GM19023 (cell line): Measurements from ENCODE around the gene FRAS1.
"Not testable (repeated sequence)": the region's sequence is repeated elsewhere in the genome, so short reads cannot be mapped to it uniquely, and the experiment has no call there.

Experiments used
- ATAC-seq: cut with Tn5 transposase; IDR thresholded peaks from one replicate; pipeline ENCODE4 v1.9.1; 2021; ENCODE audit warnings: mild to moderate bottlenecking, moderate library complexity; ENCODE audit not compliant: unreplicated experiment

FRAS1 gene

GRCh38 chr4:78058591-78059523, 1.7 kb downstream of the FRAS1 start:
- no peak for ATAC-seq

- no peak for ATAC-seq
These were observed 2.4 kb downstream of the FRAS1 start for GRCh38 chr4:78059524-78059889.

GRCh38 chr4:78059938-78060337, 2.8 kb downstream of the FRAS1 start:
- ATAC-seq = no peak

GRCh38 chr4:78061939-78062570, 4.9 kb downstream of the FRAS1 start:
- ATAC-seq = no peak

GRCh38 chr4:78065508-78066192, 8.5 kb downstream of the FRAS1 start:
- no peak for ATAC-seq

- ATAC-seq = no peak
These were observed 11.4 kb downstream of the FRAS1 start for GRCh38 chr4:78068481-78068880.

- no peak for ATAC-seq
These were observed 12.2 kb downstream of the FRAS1 start for GRCh38 chr4:78069319-78069718.

- ATAC-seq = no peak
These were observed 12.7 kb downstream of the FRAS1 start for GRCh38 chr4:78069859-78070258.

- ATAC-seq = no peak
These were observed 13.7 kb downstream of the FRAS1 start for GRCh38 chr4:78070731-78071282.

- ATAC-seq = no peak
These were observed 17.6 kb downstream of the FRAS1 start for GRCh38 chr4:78074759-78075158.

- ATAC-seq = no peak
These were observed 18.9 kb downstream of the FRAS1 start for GRCh38 chr4:78075986-78076385.

GRCh38 chr4:78078101-78078500, 21.0 kb downstream of the FRAS1 start:
- ATAC-seq = no peak

GRCh38 chr4:78079726-78080430, 22.8 kb downstream of the FRAS1 start:
- no peak for ATAC-seq

GRCh38 chr4:78081541-78081940, 24.4 kb downstream of the FRAS1 start:
- no peak for ATAC-seq

GRCh38 chr4:78083035-78083434, 25.9 kb downstream of the FRAS1 start:
- no peak for ATAC-seq

- no peak for ATAC-seq
These were observed 34.4 kb downstream of the FRAS1 start for GRCh38 chr4:78091534-78091933.

- not testable (repeated sequence) for ATAC-seq
These were observed 35.2 kb downstream of the FRAS1 start for GRCh38 chr4:78092350-78092749.

GRCh38 chr4:78092850-78093249, 35.7 kb downstream of the FRAS1 start:
- ATAC-seq = no peak

GRCh38 chr4:78095081-78095480, 38.0 kb downstream of the FRAS1 start:
- no peak for ATAC-seq

- no peak for ATAC-seq
These were observed 41.9 kb downstream of the FRAS1 start for GRCh38 chr4:78099058-78099457.

GRCh38 chr4:78100060-78100459, 42.9 kb downstream of the FRAS1 start:
- no peak for ATAC-seq
